BE2C (cell line): ENCODE results near the gene TFDP1.
A peak's percentile ranks its signal among the peaks of the same experiment; 100 is the strongest.

Source experiments
- DNase-seq: peaks from one replicate; pipeline ENCODE4 v3.0.0-alpha.2; 2020
- H3K27me3 ChIP-seq: fragments of 250-450 bp; sonication (Bioruptor Pico); 2 replicates; pipeline ENCODE4 v1.5.1; 2020; ENCODE audit warnings: mild to moderate bottlenecking
- H3K36me3 ChIP-seq: fragments of 250-450 bp; sonication (Bioruptor Pico); 2 replicates; pipeline ENCODE4 v1.5.1; 2020; ENCODE audit warnings: mild to moderate bottlenecking
- H3K4me1 ChIP-seq: fragments of 250-450 bp; sonication (Bioruptor Pico); 2 replicates; pipeline ENCODE4 v1.5.1; 2020
- H3K4me3 ChIP-seq: 2 replicates; pipeline ENCODE4 v1.5.1; 2011; ENCODE audit warnings: low read depth, low read length
- H3K9me3 ChIP-seq: fragments of 250-450 bp; sonication (Bioruptor Pico); 2 replicates; pipeline ENCODE4 v1.5.1; 2020
- CTCF ChIP-seq: IDR thresholded peaks from 2 replicates; pipeline ENCODE4 v1.5.1; 2012; ENCODE audit warnings: mild to moderate bottlenecking, low read depth, low read length

The TFDP1 gene

GRCh38 chr13:113667771-113668490 lies 83.4 kb downstream of the TFDP1 start:
- H3K4me1 ChIP-seq = no peaks in the 10 kb centered on the region
- no peak for TF ChIP-seq CTCF
- no peak overlapping the region for H3K4me3 ChIP-seq

GRCh38 chr13:113668491-113668971 lies 84.0 kb downstream of the TFDP1 start:
- no peaks in the 10 kb centered on the region for H3K27me3 ChIP-seq
- no peaks in the 10 kb centered on the region for H3K36me3 ChIP-seq
- H3K4me3 ChIP-seq = no peak overlapping the region
- H3K9me3 ChIP-seq = peaks cover 3% of the 10 kb centered on the region; the same call in 1 of the 2 replicates
- no peak for TF ChIP-seq CTCF
- DNase-seq = no peak
- H3K4me1 ChIP-seq = no peaks in the 10 kb centered on the region

More at GRCh38 chr13:113667771-113668490, 83.4 kb downstream of the TFDP1 start:
- Histone ChIP-seq H3K9me3 (peaks cover 3% of the 10 kb centered on the region; the same call in 1 of the 2 replicates), H3K36me3 (no peaks in the 10 kb centered on the region), H3K27me3 (no peaks in the 10 kb centered on the region)
- peak; percentile 4 for DNase-seq

- peak; percentile 3 for DNase-seq
- no peak for TF ChIP-seq CTCF
- Histone ChIP-seq H3K4me1 (no peaks in the 10 kb centered on the region), H3K27me3 (no peaks in the 10 kb centered on the region), H3K36me3 (no peaks in the 10 kb centered on the region), H3K9me3 (peaks cover 3% of the 10 kb centered on the region; the same call in 1 of the 2 replicates), H3K4me3 (no peak overlapping the region)
Observed at GRCh38 chr13:113669231-113669754, 84.7 kb downstream of the TFDP1 start.

- DNase-seq = peak; percentile 6
- no peak overlapping the region for H3K4me3 ChIP-seq
- TF ChIP-seq CTCF = no peak
- H3K9me3 ChIP-seq = peaks cover 3% of the 10 kb centered on the region; the same call in 1 of the 2 replicates
- no peaks in the 10 kb centered on the region for H3K36me3 ChIP-seq
- H3K4me1 ChIP-seq = no peaks in the 10 kb centered on the region
- no peaks in the 10 kb centered on the region for H3K27me3 ChIP-seq
Observed at GRCh38 chr13:113669755-113670341, 85.3 kb downstream of the TFDP1 start.

GRCh38 chr13:113670541-113670940 lies 86.0 kb downstream of the TFDP1 start:
- Histone ChIP-seq H3K27me3 (no peaks in the 10 kb centered on the region), H3K4me3 (no peak overlapping the region), H3K4me1 (no peaks in the 10 kb centered on the region), H3K36me3 (no peaks in the 10 kb centered on the region), H3K9me3 (peaks cover 3% of the 10 kb centered on the region; the same call in 1 of the 2 replicates)
- DNase-seq = peak; percentile 3
- no peak for TF ChIP-seq CTCF
